K562 (cell line): ENCODE results near the gene KCTD21. TPM values are rescaled to one million over a fixed set of nuclear protein-coding genes. Genes with fewer than 3 reads are reported as not detected.

ENCODE experiments used
- GTF2A2 ChIP-seq: IDR thresholded peaks from 2 replicates; pipeline ENCODE4 v1.6.1; 2016; ENCODE audit warnings: mild to moderate bottlenecking, missing genetic modification characterization, missing compliant biosample characterization
- KAT8 ChIP-seq: fragments of 450-650 bp; IDR thresholded peaks from 2 replicates; pipeline ENCODE4 v1.6.1; 2016; ENCODE audit warnings: low read depth, mild to moderate bottlenecking
- KDM5B ChIP-seq: fragments of 200-600 bp; sonication (generic); IDR thresholded peaks from 2 replicates; pipeline ENCODE4 v1.6.1; 2012; ENCODE audit warnings: low read depth, mild to moderate bottlenecking, moderate library complexity, low read length, control low read depth, inconsistent platforms; ENCODE audit not compliant: insufficient replicate concordance
- MEIS2 ChIP-seq: fragments of 450-650 bp; IDR thresholded peaks from 2 replicates; pipeline ENCODE4 v1.6.1; 2014; ENCODE audit warnings: mild to moderate bottlenecking; ENCODE audit not compliant: partially characterized antibody
- NR4A1 ChIP-seq, 2 experiments: fragments of 250-450 bp in 1 of 2; fragments of 450-650 bp in 1 of 2; sonication (Bioruptor Pico) in 1 of 2; IDR thresholded peaks; 2 replicates each; pipeline versions ENCODE4 v1.4.0 to v1.6.1; 2016 to 2020; ENCODE audit warnings: mild to moderate bottlenecking in 2 of 2, missing compliant biosample characterization in 1 of 2, missing genetic modification characterization in 1 of 2, moderate library complexity in 1 of 2
- PBX2 ChIP-seq, 2 experiments: IDR thresholded peaks in 1 of 2; conservative IDR thresholded peaks in 1 of 2; 2 replicates each; pipeline ENCODE4 v1.6.1; 2016; ENCODE audit warnings: low read depth in 2 of 2, mild to moderate bottlenecking in 1 of 2, missing compliant biosample characterization in 1 of 2, missing genetic modification characterization in 1 of 2, moderate library complexity in 1 of 2
- POLR2H ChIP-seq: IDR thresholded peaks from 2 replicates; pipeline ENCODE4 v1.6.1; 2016; ENCODE audit warnings: missing genetic modification characterization, low read depth, mild to moderate bottlenecking, control low read depth, missing compliant biosample characterization, moderate library complexity
- RNF2 ChIP-seq: sonication (generic); IDR thresholded peaks from 2 replicates; pipeline ENCODE4 v1.6.1; 2016
- SMAD1 ChIP-seq: fragments of 150-350 bp; IDR thresholded peaks from 2 replicates; pipeline ENCODE4 v1.6.1; 2014; ENCODE audit warnings: low read length, low read depth; ENCODE audit not compliant: partially characterized antibody
- SMAD4 ChIP-seq: fragments of 250-450 bp; sonication (Bioruptor Pico); conservative IDR thresholded peaks from 2 replicates; pipeline ENCODE4 v1.8.0; 2021; ENCODE audit warnings: inconsistent platforms, mild to moderate bottlenecking, moderate library complexity
- TBL1XR1 ChIP-seq, 2 experiments: IDR thresholded peaks; 2 replicates each; pipeline ENCODE4 v1.6.1; 2012; ENCODE audit warnings: improper control_type of control experiment in 2 of 2, low read length in 2 of 2, mild to moderate bottlenecking in 1 of 2
- ZBED1 ChIP-seq: IDR thresholded peaks from 2 replicates; pipeline ENCODE4 v1.6.1; 2014
- ZNF121 ChIP-seq: sonication (generic); formaldehyde crosslinking; conservative IDR thresholded peaks from 2 replicates; pipeline ENCODE4 v1.8.0; 2022; ENCODE audit warnings: missing genetic modification reagents
- ZNF431 ChIP-seq: sonication (generic); formaldehyde crosslinking; IDR thresholded peaks from 2 replicates; pipeline ENCODE4 v1.8.0; 2022; ENCODE audit warnings: mild to moderate bottlenecking, missing genetic modification reagents
- polyA plus RNA-seq, 8 experiments: library from polyadenylated mRNA; depleted of rRNA in 4 of 8; stranded (reverse) in 5 of 8; unstranded in 3 of 8; fragments of >200 nt; fragmentation: Nextera tagmentation in 2 of 8; fragmentation: Illumina TruSeq in 1 of 8; extraction: Ambion mirVana in 2 of 8; extraction: Trizol in 1 of 8; gene quantifications; 2 replicates each; pipeline versions ENCODE4 v1.2.1 to v1.2.3, GENCODE V29; 2011 to 2014; ENCODE audit warnings: inconsistent platforms in 1 of 8, missing spikeins in 1 of 8
- total RNA-seq, 7 experiments: library from RNA; depleted of rRNA in 6 of 7; stranded (reverse); fragments of >200 nt in 6 of 7; fragmentation: Illumina TruSeq in 2 of 7; extraction: Trizol in 2 of 7; gene quantifications; 2 replicates each; pipeline versions ENCODE4 v1.2.1 to v1.2.3, GENCODE V29; 2011 to 2021; ENCODE audit warnings: low replicate concordance in 1 of 7
- TF ChIP-seq, protein P1 (sequence below), 2 experiments: fragments of 450-650 bp; formaldehyde crosslinking in 1 of 2; IDR thresholded peaks; 2 replicates each; pipeline versions ENCODE4 v1.4.0 to v1.6.1; 2014 to 2020; ENCODE audit warnings: mild to moderate bottlenecking in 2 of 2, borderline replicate concordance in 1 of 2, low read depth in 1 of 2

The KCTD21 gene
- total and polyA plus RNA-seq, 9 of the 15 experiments (the other 6 are each of a cell fraction or from before 2014, with no cell fraction given) = 0.34 to 5.4 (median 1.9) TPM

GRCh38 chr11:78139422-78140391 is 48.7 kb downstream of the KCTD21 start, which contains the start of gene ALG8 (continued):
- TF ChIP-seq, protein P1, sequence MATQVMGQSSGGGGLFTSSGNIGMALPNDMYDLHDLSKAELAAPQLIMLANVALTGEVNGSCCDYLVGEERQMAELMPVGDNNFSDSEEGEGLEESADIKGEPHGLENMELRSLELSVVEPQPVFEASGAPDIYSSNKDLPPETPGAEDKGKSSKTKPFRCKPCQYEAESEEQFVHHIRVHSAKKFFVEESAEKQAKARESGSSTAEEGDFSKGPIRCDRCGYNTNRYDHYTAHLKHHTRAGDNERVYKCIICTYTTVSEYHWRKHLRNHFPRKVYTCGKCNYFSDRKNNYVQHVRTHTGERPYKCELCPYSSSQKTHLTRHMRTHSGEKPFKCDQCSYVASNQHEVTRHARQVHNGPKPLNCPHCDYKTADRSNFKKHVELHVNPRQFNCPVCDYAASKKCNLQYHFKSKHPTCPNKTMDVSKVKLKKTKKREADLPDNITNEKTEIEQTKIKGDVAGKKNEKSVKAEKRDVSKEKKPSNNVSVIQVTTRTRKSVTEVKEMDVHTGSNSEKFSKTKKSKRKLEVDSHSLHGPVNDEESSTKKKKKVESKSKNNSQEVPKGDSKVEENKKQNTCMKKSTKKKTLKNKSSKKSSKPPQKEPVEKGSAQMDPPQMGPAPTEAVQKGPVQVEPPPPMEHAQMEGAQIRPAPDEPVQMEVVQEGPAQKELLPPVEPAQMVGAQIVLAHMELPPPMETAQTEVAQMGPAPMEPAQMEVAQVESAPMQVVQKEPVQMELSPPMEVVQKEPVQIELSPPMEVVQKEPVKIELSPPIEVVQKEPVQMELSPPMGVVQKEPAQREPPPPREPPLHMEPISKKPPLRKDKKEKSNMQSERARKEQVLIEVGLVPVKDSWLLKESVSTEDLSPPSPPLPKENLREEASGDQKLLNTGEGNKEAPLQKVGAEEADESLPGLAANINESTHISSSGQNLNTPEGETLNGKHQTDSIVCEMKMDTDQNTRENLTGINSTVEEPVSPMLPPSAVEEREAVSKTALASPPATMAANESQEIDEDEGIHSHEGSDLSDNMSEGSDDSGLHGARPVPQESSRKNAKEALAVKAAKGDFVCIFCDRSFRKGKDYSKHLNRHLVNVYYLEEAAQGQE (IDR thresholded peaks at IDR 0.05; ENCODE audit: borderline replicate concordance) = no peak
- TF ChIP-seq, protein P1 (CRISPR knock-in tag; IDR thresholded peaks at IDR 0.05; ENCODE audit: low read depth) = 0 out of 2 replicates have a peak, but pooled peaks have one; percentile 38
- no peak for TF ChIP-seq SMAD1
- no peak for TF ChIP-seq ZNF121 (CRISPR knock-in tag)
- TF ChIP-seq RNF2 = peak; percentile 67; the same call in 1 of the 2 replicates
- TF ChIP-seq ZNF431 = 0 out of 2 replicates have a peak, but pooled peaks have one; percentile 74
- no peak; the same call in 1 of the 2 replicates for TF ChIP-seq SMAD4 (CRISPR knock-in tag)
- no peak for TF ChIP-seq GTF2A2
- TF ChIP-seq KAT8 = no peak
- no peak for TF ChIP-seq ZBED1
- TF ChIP-seq PBX2 (CRISPR knock-in tag; IDR thresholded peaks at IDR 0.05; ENCODE audit: low read depth) = no peak
- 0 out of 2 replicates have a peak, but pooled peaks have one; percentile 6 for TF ChIP-seq PBX2 (tag; conservative IDR thresholded peaks at IDR 0.05; ENCODE audit: low read depth)
- TF ChIP-seq NR4A1 (CRISPR knock-in tag; IDR thresholded peaks at IDR 0.05) = no peak
- 0 out of 2 replicates have a peak, but pooled peaks have one; percentile 19 for TF ChIP-seq NR4A1 (tag; IDR thresholded peaks at IDR 0.05)
- TF ChIP-seq MEIS2 = peak; percentile 89
- peak; percentile 87 for TF ChIP-seq KDM5B
- peak; percentile 90 for TF ChIP-seq POLR2H
- peak in 1 of 2 experiments; percentile 7; a peak in 1 of 4 replicates for TF ChIP-seq TBL1XR1 (IDR thresholded peaks at IDR 0.05; ENCODE audit: low read length in 2 of 2)
